ENCODE measurements around the gene DBT. TPM values are rescaled to one million over a fixed set of nuclear protein-coding genes. Genes with fewer than 3 reads are reported as not detected.

Gene DBT
- total RNA-seq, 1 donor: 6.9 TPM

GRCh38 chr1:100151679-100152078 is 98.0 kb downstream of the DBT start:
- Histone ChIP-seq H3K4me2 (ENCODE audit: insufficient read depth, low read length) (no peak overlapping the region), H2AFZ (ENCODE audit: low read length) (no peak overlapping the region), H3K4me3 (ENCODE audit: insufficient read depth, low read length) (no peak overlapping the region), H3K79me2 (ENCODE audit: insufficient read depth, low read length) (no peaks in the 10 kb centered on the region), H3K36me3 (ENCODE audit: insufficient read depth, low read length) (peaks cover 17% of the 10 kb centered on the region), H3K27ac (ENCODE audit: low read depth, low read length) (no peak overlapping the region), H3K9me3 (ENCODE audit: low read depth, low read length) (no peaks in the 10 kb centered on the region), H4K20me1 (ENCODE audit: insufficient read depth, low read length) (no peaks in the 10 kb centered on the region), H3K4me1 (ENCODE audit: insufficient read depth, low read length) (no peaks in the 10 kb centered on the region), H3K27me3 (ENCODE audit: insufficient read depth, low read length) (no peaks in the 10 kb centered on the region)
- TF ChIP-seq CTCF (IDR thresholded peaks at IDR 0.05; ENCODE audit: extremely low read depth, low read depth, low read length): no peak
- DNase-seq (ENCODE audit: insufficient read length, low spot score, missing footprints): no peak

GRCh38 chr1:100147875-100148274 is 101.8 kb downstream of the DBT start:
- TF ChIP-seq CTCF (IDR thresholded peaks at IDR 0.05; ENCODE audit: extremely low read depth, low read depth, low read length): no peak
- no peak overlapping the region for H3K27ac ChIP-seq (ENCODE audit: low read depth, low read length)
- H2AFZ ChIP-seq (ENCODE audit: low read length): no peak overlapping the region
- no peaks in the 10 kb centered on the region for H4K20me1 ChIP-seq (ENCODE audit: insufficient read depth, low read length)
- H3K79me2 ChIP-seq (ENCODE audit: insufficient read depth, low read length): no peaks in the 10 kb centered on the region
- DNase-seq (ENCODE audit: insufficient read length, low spot score, missing footprints): no peak
- H3K36me3 ChIP-seq (ENCODE audit: insufficient read depth, low read length): peaks cover 43% of the 10 kb centered on the region
- H3K4me2 ChIP-seq (ENCODE audit: insufficient read depth, low read length): no peak overlapping the region
- H3K4me1 ChIP-seq (ENCODE audit: insufficient read depth, low read length): no peaks in the 10 kb centered on the region
- no peaks in the 10 kb centered on the region for H3K9me3 ChIP-seq (ENCODE audit: low read depth, low read length)
- H3K27me3 ChIP-seq (ENCODE audit: insufficient read depth, low read length): no peaks in the 10 kb centered on the region
- no peak overlapping the region for H3K4me3 ChIP-seq (ENCODE audit: insufficient read depth, low read length)

GRCh38 chr1:100146958-100147357 is 102.7 kb downstream of the DBT start:
- no peak overlapping the region for H2AFZ ChIP-seq (ENCODE audit: low read length)
- H3K27ac ChIP-seq (ENCODE audit: low read depth, low read length): no peak overlapping the region
- H3K36me3 ChIP-seq (ENCODE audit: insufficient read depth, low read length): peaks cover 48% of the 10 kb centered on the region
- H3K79me2 ChIP-seq (ENCODE audit: insufficient read depth, low read length): no peaks in the 10 kb centered on the region
- no peaks in the 10 kb centered on the region for H3K9me3 ChIP-seq (ENCODE audit: low read depth, low read length)
- H3K4me2 ChIP-seq (ENCODE audit: insufficient read depth, low read length): no peak overlapping the region
- H3K27me3 ChIP-seq (ENCODE audit: insufficient read depth, low read length): no peaks in the 10 kb centered on the region
- no peak overlapping the region for H3K4me3 ChIP-seq (ENCODE audit: insufficient read depth, low read length)
- H3K4me1 ChIP-seq (ENCODE audit: insufficient read depth, low read length): no peaks in the 10 kb centered on the region
- no peak for DNase-seq (ENCODE audit: insufficient read length, low spot score, missing footprints)
- no peaks in the 10 kb centered on the region for H4K20me1 ChIP-seq (ENCODE audit: insufficient read depth, low read length)
- no peak for TF ChIP-seq CTCF (IDR thresholded peaks at IDR 0.05; ENCODE audit: extremely low read depth, low read depth, low read length)

- no peaks in the 10 kb centered on the region for H3K27me3 ChIP-seq (ENCODE audit: insufficient read depth, low read length)
- no peak for DNase-seq (ENCODE audit: insufficient read length, low spot score, missing footprints)
- H3K4me2 ChIP-seq (ENCODE audit: insufficient read depth, low read length): no peak overlapping the region
- H3K4me3 ChIP-seq (ENCODE audit: insufficient read depth, low read length): no peak overlapping the region
- no peak for TF ChIP-seq CTCF (IDR thresholded peaks at IDR 0.05; ENCODE audit: extremely low read depth, low read depth, low read length)
- no peak overlapping the region for H2AFZ ChIP-seq (ENCODE audit: low read length)
- no peak overlapping the region for H3K27ac ChIP-seq (ENCODE audit: low read depth, low read length)
- H3K36me3 ChIP-seq (ENCODE audit: insufficient read depth, low read length): peaks cover 64% of the 10 kb centered on the region
- H3K79me2 ChIP-seq (ENCODE audit: insufficient read depth, low read length): no peaks in the 10 kb centered on the region
- H3K9me3 ChIP-seq (ENCODE audit: low read depth, low read length): no peaks in the 10 kb centered on the region
- no peaks in the 10 kb centered on the region for H3K4me1 ChIP-seq (ENCODE audit: insufficient read depth, low read length)
- no peaks in the 10 kb centered on the region for H4K20me1 ChIP-seq (ENCODE audit: insufficient read depth, low read length)
Observed at GRCh38 chr1:100145116-100145515, 104.5 kb downstream of the DBT start.

Measured in osteoblast (primary cell).